GM18526 (cell line): ENCODE results near the gene NEURL2.
A peak's percentile ranks its signal among the peaks of the same experiment; 100 is the strongest.

Source experiments
- POLR2A ChIP-seq: IDR thresholded peaks from 3 replicates; pipeline ENCODE4 v1.6.1; 2011; ENCODE audit not compliant: insufficient read length; ENCODE audit errors: extremely low read depth

NEURL2 gene

DNA sequence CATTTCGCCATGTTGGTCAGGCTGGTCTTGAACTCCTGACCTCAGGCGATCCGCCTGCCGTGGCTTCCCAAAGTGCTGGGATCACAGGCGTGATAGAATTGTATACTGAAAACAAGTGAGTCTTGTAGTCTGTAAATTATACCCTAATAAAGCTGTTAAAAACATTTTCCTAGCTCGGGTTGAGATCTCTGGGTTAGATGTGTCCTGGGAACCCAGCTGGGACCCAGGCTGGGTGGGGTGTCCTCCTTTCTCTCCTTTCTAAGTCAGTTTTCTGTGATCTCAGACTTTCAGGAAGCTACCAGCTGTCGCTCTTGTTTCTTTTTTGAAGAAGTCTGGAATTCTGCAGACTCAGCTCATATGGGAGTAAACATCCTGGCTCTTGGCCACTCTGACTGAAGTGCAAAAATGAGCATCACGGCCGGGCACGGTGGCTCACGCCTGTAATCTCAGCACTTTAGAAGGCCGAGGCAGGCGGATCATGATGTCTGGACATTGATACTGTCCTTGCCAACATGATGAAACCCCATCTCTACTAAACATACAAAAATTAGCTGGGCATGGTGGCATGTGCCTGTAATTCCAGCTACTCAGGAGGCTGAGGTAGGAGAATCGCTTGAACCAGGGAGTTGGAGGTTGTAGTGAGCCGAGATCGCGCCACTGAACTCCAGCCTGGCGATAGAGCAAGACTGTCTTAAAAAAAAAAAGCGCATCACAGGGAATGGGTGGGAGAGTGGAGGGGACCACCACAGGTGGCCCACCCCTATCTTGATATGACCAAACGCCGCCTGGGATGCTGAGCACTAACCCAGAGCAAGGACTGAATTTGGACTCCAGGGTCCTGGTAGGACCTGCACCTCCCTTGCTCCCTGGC lies 33.6 kb upstream of the NEURL2 start:
- TF ChIP-seq POLR2A, result no peak

DNA sequence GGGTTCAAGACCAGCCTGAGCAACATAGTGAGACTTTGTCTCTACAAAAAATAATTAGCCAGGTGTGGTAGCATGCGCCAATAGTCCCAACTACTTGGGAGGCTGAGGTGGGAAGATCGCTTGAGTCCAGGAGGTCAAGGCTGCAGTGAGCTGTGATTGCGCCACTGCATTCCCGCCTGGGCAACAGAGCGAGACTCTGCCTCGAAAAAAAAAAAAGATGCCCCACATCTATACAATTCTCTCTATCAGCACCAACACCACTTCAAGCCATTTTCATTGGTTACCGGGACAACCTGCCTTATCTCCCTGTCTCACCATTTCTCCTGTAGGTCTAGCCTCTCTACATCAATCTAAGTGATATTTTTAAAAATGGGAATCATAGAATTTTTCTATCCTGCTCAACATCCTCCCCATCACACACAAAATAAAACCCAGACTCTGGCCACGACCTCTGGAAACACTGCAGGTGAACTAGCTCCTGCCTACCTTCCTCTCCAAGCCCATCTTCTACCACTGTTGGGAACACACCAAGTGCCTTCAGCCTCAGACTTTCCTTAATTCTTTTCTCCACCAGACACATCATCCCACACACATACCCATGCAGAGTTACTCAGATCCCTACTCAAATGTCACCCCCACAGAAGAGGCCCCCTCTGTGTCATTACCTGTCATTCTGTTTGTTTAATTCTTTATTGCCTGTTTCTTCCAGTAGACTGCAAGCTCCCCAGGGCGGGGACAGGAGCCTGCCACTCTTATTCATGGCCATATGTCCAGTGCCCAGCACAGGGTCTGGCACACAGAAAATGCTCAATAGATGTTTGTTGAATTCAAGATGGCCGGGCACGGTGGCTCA lies 30.6 kb upstream of the NEURL2 start:
- TF ChIP-seq POLR2A, result no peak

GRCh38 chr20:45920462-45921336 lies 29.7 kb upstream of the NEURL2 start:
- TF ChIP-seq POLR2A, result no peak

DNA sequence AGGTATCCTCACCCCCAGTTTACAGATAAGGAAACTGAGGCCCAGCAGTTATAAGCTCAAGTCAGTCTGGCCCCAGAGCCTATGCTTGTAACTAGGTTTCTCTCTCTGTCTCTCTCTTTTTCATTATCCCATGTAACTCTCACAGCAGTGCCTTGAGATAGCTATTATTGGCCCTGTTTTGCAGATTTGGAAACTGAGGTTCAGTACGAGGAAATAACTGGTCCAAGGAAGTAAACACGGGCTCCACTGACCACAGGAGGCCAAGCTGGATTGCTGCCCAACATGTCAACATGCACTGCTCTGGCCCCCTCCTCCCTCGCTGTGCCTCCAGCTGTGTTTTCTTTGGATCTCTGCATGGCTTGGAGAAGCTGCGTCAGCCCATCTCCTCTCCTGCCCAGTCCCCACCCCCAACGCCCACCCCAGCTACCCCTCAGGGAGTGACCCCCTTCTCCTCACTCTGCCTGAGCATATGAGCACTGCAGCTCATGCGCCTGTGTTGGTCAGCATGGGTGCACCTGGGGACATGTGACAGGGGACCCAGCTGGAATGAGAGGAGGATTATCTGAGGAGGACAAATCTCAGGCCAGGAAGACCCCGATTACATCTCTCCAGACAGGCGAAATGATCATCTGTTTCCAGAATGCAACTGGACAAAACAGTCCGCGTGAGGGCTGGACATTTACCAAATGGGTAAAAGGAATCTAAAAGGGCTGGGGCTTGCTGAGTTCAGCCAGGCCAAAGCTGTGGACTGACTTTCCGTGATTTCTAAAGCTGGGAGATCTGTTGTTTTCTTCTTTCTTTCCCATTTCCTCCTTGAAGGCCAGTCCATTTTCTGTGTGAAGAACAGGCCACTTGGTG lies 28.8 kb upstream of the NEURL2 start:
- TF ChIP-seq POLR2A, result no peak

- TF ChIP-seq POLR2A, result no peak
Observed at GRCh38 chr20:45918779-45919537, 27.9 kb upstream of the NEURL2 start.

- no peak for TF ChIP-seq POLR2A
Observed at GRCh38 chr20:45918182-45918737, 27.3 kb upstream of the NEURL2 start.

DNA sequence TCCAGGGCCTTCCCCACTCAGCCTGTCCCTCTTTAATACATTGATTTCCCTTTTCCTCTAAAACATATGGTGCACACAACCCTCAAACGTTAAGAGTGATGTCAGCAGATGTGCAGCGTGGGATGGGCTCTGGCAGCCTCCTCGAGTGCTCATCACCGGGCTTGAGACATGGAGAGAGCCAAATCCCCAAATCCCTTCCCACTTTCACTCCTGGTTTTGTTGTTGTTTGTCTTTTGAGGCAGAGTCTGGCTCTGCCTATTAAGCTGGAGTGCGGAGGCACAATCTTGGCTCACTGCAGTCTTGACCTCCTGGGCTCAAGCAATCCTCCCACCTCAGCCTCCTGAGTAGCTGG lies 26.8 kb upstream of the NEURL2 start:
- no peak for TF ChIP-seq POLR2A

DNA sequence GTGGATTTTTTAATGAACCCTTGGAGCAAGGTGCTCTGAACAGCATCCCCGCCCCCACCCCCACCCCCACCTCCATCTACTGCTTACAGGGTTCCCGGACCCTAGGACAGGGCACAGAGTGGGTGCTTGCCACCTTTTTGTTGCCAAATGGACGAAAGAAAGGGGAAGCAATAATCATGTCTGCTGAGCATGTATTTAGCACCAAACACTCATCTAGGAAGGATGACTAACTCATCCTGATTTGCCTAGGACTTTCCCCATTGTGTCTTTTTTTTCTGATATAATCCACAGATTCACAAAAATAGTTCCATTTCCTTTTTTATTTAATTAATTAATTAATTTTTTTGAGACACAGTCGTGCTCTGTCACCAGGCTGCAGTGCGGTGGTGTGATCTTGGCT lies 22.1 kb upstream of the NEURL2 start:
- no peak for TF ChIP-seq POLR2A

- TF ChIP-seq POLR2A, result no peak
Observed at GRCh38 chr20:45912344-45912682, 21.3 kb upstream of the NEURL2 start.

DNA sequence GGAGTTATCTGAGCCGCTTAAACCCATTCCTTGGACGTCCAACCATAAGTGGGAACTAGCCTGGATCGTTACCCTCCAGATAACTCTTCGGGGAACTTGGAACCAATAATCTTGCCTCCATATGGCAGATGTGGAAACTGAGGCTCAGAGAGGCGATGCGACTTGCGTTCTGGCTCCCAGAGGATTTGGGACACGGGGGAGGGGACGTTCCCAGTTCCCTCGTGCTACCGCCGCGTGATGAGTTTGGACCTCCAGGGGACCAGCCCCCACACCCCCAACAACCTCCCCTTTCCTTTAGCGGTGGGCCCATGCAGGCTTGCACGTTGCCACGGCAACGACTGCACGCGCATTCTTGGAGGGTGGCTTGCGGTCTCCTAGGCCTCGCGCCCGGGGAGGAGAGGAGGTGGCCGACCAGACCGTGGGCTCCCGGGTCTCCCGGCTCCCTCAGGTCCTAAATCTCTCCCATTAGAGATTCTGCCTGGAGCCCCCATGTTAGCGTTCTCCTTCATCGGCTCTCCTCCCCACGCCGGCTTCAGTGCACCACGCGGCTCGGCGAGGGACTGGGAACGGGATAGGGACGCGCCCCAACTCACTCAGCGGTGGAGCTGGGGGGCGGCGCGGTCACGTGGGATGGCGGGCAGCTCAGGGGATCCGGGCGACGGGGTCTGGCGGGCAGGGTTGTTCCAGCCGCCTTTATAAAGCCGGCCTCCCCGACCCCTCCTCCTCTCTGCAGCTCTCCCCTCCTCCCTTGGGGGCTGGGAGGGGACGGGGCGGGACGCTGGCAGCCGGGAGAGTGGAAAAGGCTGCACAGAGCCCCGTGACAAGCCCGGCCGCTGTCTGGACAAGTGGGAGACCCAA lies 20.7 kb upstream of the NEURL2 start, which contains the start of gene PLTP:
TSS of gene PLTP (minus strand) at position 670 of the 858 bp plus-strand sequence. CDS start 703 bp downstream, outside the sequence.
- no peak for TF ChIP-seq POLR2A

DNA sequence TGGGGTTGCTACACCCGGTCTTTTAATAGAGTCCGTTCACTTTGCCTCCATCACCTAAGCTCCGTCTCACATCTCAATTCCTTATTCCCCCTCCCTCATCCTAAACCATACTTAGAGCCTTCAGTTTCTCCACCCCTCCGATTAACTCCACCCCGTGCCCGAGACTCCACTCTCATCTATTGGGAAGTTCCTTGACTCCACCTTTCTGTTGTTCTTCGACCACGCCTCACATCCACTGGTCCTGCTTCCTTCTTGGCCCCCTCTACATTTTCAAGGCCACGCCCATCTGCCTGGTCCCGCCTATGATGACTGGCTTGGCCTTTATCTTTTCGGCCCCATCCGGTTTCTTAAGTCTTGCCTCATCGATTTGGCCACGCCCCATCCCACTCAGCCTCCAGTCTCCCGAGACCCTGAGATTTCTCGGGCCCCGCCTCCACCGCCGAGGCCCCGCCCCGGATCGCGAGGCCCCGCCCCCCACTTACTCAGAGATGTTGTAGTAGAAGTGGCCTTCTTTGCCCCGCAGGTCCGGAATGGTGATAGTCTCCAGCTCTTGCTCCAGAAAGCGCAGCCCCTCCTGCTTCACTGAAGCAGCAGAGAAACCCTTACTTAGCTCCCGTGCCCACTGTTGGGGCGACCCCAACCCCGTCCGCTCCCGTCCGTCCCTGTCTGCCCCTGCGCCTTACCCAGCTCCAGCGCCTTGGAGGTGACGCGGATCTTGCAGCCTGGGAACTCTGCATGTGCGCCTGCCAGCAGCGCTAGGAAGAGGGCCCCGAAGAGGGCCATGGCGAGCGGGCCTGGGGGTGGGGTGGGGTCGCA lies 19.9 kb upstream of the NEURL2 start:
- TF ChIP-seq POLR2A, result peak; percentile 64
